ENCODE data around the gene CAV2. TPM values are rescaled to one million over a fixed set of nuclear protein-coding genes. Genes with fewer than 3 reads are reported as not detected.
A peak's percentile ranks its signal among the peaks of the same experiment; 100 is the strongest.

The CAV2 gene
- total RNA-seq, 1 donor from 2014 or later: 209 TPM

DNA sequence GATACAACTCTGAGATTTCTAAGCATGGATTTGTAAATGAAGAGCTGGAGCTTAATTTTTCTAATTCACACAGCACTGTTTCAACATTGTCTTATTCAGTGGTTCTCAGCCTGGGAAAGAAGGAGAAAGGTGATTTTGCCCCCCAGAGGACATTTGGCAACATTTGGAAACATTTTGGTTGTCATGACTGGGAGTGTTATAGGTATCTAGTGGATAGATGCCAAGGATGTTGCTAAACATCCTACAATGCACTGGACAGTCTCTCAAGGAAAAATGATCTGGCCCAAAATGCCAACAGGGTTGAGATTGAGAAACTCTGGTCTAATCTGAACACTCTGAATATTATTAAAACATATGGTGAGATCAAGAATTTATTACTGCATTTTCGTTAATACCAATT, 3.8 kb upstream of the CAV2 start:
- DNase-seq (ENCODE audit: low spot score): no peak

DNA sequence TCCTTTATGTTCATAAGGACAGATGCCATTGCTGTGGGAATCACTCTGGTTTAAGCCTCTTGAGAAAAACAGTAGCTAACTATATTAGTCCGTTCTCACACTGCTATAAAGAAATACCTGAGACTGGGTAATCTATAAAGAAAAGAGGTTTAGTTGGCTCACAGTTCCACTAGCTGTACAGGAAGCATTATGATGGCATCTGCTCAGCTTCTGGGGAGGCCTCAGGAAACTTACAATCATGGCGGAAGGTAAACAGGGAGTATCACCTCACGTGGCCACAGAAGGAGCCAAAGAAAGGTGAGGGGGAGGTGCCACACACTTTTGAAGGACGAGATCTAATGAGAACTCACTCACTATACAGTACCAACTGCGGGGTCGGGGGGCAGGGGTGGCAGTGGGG, 2.9 kb upstream of the CAV2 start:
- no peak for DNase-seq (ENCODE audit: low spot score)

DNA sequence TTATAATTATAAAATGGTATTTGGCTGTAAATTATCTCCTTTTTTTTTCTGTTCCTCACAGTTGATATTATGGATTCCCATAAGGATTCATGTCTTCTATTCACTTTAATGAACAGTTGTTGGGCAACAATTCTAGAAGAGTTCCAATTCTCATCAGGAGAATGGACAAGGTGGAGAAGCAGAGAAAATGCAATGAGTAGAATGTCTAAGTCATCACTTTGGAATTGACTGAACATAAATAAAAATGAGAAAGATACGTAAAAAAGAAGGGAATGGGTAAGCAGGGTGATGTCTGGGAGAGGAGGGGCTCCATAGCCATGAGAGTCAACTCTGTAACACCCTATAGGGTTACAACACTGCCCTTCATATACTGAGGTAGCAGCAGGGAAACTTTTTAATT, 1.8 kb upstream of the CAV2 start:
- DNase-seq (ENCODE audit: low spot score): no peak

DNA sequence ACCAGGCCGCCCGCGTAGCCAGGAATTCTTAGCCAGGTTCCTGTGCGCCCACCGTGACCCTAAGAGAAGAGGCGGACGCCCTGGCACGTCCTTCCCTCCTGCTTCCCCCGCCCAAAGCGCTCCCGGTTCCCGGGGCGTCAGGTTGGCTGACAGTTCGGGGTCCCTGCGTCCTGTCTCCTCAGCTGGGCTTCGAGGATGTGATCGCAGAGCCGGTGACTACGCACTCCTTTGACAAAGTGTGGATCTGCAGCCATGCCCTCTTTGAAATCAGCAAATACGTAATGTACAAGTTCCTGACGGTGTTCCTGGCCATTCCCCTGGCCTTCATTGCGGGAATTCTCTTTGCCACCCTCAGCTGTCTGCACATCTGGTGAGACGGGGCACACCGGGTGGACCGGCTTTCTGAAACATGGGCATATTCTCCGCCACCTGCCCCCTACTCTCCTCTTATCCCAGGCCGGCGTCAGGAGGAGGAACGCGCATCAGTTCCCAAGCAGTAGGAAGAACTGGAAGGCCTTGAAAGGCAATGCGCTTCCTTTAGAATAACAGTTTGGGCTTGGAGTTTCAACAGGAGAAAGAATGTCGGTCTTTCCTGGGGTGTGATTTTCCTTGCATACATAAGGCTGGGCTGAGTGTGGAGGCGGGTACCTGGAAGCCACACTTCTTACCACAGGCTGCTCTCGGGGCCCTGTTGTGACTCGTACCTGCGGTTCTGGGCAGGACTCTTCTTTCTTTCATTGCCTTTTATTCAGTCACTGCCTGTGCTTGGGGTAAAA, 728 bp downstream of the CAV2 start:
- peak; percentile 65 for DNase-seq (ENCODE audit: low spot score)

DNA sequence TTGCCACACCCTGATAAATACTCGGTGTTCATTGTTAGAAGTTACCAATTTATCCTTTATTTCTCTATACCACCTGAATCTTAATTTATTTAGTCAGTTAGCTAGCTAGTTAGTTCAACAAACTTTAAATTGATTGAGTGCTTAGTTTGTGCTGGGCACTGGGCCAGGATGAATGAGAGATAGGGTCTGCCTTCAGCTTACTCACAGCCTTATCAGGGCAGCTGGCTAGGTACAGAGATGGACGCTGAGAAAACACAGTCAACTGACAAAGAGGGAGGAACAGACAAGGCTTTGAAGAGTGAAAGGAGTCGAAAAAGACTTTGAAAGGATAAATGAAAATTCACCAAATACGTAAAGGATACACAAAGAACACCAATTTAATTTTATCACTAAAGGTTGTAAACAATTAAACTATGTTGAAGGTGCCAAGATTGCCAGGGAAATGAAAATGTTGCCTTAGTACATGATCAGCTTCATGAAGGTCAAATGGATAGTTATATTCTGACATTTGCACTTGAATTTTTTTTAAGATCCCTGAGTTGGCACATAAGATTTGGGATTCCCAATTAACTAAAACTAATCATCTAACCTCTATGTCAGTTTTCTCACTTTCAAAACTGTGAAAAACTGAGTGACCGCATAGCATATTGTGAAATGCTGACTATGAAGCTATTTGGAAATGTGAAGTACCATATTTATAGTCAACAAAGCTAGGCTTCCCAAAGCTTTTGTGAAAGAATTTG, 2.1 kb downstream of the CAV2 start:
- DNase-seq (ENCODE audit: low spot score): peak; percentile 57

DNA sequence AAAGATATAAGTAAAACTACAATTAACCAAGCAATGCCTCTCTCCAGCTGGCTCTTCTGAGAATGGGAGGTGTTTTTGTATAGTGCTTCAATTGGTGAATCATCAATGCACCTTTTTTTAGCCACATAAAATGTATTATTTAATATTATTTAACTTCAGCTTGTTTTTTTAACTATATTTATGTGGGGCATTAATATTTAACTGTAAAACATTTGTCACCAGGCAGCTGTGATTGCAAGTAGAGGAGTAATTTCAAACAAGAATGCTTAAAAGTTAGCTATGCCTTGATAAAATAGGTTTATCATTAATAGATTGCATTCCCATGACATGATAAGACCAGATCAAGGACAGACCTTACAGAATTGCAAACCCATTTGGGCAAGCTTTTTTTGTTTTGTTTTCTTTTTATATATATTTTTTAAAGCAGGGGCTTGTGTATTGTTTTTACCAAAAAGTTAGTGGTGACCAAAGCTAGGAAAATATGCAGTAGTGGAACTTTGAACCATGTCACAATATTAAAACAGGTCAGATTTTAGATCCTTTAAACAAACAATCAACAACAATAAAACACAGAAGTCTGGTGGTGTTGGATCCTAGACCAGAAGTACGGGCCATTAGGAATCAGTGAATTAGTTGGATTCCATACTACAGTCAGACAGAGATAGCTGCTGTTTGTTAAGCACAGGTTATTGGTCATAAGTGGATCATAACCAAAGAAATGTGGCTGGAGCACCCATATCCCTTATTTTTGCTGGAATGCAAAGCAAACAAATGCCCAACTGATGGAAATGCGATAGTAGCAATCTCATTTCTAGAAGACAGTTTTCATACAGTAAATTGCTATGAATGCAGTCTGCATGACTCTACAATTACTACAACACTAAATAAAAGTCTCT, 2.9 kb downstream of the CAV2 start:
- DNase-seq (ENCODE audit: low spot score): no peak

DNA sequence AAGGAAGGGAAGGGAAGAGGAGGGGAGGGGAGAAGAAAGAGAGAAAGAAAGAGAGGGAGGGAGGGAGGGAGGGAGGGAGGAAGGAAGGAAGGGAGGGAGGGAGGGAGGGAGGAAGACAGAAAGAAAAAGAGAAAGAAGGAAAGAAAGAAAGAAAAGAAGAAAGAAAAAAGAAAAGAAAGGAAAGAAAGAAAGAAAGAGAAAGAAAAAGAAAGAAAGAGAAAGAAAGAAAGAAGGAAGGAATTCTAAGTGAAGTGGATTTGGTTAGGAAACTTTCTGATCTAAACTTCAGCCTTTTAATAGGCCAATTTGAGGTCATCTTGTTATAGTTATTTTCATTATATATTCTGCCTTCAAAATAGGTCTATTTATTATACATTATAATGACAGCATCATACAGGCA, 4.3 kb downstream of the CAV2 start:
- DNase-seq (ENCODE audit: low spot score): no peak

DNA sequence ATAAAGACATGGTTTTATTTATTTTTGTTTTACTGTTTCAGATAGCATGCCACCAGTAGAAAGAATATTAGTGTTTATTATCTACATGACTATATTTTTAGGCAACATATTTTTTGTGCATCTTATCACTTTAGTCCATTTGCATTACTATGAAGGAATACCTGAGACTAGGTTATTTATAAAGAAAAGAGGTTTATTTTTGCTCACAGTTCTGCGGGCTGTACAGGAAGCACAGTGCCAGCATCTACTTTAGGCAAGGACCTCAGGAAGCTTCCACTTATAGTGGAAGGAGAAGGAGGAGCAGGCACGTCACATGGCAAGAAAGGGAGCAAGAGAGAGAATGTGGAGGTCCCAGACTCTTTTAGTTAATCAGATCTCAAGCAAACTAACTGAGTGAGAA, 5.7 kb downstream of the CAV2 start:
- DNase-seq (ENCODE audit: low spot score): no peak

DNA sequence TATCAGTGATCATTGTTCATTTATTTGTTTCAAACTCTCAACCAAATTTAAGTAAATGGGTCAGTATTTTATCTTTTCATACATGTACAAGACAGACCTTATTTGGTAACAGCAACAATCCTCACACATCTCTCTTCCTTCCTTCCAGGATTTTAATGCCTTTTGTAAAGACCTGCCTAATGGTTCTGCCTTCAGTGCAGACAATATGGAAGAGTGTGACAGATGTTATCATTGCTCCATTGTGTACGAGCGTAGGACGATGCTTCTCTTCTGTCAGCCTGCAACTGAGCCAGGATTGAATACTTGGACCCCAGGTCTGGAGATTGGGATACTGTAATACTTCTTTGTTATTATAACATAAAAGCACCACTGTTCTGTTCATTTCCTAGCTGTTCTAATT, 6.3 kb downstream of the CAV2 start:
- no peak for DNase-seq (ENCODE audit: low spot score)

DNA sequence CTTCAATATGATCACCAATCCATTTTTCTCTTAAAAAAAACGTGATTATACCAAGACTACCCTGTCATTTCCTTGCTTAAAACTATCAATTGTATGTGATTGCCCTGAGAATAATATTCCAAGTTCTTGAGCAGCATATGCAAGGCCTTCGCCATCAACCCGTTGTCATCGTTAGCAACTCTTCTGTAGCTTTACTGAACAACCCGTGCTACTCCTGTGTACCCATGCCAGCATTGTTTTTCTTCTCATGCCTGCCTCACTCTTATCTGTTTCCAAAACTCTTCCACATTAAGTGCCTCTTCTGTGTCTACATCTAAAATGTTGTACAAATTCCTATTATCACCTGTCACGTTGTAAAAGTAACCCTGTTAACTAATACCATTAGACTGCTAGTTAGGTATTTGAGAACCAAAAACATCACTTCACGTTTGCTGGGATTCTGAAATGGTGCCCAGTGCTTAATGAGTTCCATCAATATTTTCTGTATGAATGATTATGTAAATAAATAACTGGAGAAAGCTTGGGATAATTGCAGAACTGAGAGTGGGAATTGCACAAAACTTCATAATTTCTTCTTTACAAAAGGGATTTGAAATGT, 10.5 kb downstream of the CAV2 start:
- no peak for DNase-seq (ENCODE audit: low spot score)

DNA sequence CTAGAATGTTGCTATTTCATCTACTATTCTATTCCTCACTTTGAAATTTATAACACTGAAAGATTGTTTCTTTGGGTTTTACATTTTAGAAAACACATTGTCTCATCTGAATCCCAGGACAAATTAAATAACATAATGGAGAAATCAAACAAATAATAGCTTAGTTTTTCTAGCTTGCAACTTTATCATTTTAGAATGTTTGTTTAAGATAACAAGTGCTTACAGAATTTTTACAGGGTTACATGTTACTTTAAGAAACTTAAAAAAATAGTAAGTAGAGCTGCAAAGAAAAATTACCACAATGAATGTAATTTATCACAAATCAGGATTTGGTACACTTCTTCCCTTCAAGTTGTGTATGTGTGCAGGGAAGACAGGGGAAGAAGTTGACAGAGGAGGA, 11.3 kb downstream of the CAV2 start:
- DNase-seq (ENCODE audit: low spot score): no peak

DNA sequence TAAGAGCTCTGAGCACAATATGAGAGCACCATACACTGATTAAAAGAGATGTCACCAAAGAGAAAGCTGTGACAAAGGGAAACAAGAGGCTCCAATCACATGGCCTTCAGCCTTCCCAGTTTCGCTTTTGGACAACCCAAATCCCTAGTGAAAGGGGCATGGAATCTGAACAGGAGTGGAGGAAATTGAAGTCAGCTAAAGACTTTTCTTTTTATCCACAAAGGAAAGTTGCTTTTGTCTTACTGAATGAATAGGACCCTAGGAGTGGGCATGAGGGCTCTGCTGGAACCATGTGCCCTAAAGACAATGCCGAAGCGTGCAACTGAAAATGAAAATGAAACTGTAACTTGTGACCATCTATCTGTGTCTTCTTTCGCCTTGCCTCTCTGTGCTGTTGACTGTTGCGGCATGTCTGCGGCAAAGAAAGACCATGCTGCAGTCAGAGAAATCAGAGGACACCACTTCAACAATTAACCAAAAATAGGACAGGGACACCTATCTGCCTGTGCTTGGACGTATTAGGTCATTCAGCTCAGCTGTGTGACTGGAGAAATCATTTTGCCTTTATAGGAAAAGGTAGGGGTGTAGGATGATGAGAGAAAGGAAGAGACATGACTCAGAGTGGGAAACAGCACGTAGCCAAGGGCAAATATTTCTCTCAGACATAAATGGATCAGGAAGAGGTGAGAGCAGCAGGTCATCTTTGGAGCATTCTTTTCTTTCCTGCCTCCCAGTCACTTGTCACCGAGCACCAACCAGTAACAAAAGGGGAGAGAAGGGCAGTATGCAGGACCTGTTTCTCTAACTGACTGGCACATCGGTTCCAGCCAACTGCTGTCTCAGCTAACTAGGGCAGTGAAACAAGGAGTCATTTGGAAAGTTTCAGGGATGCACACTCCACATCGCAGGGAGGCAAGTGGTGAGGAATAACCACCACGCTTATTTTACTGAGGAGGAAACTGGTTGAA, 12.3 kb downstream of the CAV2 start:
- no peak for DNase-seq (ENCODE audit: low spot score)

DNA sequence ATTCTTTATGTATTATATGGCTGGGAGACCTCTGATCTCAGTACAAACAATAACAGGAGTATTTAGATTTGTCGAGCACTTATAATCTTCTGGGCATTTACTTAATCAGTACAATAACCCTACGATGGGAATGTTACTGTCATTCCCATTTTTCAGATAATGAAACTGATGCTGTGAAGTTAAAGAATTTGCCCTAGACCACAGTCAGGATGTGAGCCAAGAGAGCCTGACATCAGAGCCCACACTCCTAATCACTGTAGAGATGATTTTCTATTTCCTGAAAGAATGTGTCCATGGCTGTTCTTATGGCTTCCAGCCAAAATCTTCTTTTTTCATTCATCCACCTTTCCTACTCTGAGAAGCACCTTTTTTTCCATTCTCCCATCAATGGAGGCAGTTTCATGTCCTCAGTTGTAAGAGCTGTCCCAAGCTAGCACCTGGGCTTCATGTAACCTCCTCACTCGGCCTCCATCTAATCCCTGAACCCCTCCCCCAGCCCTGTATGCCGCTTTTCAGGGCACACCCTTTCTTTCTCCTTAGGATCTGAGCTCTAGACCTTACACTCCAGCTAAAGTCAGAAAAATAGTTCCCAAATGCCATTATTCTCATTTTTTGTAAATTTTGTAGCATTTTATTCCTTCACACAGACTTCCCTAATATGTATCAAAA, 13.1 kb downstream of the CAV2 start:
- DNase-seq (ENCODE audit: low spot score): no peak

DNA sequence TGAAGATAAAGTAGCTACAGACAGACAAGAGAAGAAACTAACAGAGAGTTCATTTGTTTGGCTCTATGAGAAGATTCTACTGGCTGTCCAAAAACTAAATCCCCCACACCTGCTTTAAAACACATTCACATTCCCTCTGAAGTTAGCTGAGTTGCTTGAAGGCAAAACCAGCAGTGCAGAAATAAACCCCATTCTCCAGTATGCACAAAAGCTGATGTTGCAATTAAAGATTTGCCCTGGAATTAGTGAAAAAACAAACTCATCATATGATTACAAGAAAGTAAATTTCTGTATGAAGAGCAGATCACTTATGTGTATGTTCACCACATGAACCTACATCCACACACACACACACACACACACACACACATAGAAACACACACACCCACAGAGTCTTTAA, 16.0 kb downstream of the CAV2 start:
- no peak for DNase-seq (ENCODE audit: low spot score)

DNA sequence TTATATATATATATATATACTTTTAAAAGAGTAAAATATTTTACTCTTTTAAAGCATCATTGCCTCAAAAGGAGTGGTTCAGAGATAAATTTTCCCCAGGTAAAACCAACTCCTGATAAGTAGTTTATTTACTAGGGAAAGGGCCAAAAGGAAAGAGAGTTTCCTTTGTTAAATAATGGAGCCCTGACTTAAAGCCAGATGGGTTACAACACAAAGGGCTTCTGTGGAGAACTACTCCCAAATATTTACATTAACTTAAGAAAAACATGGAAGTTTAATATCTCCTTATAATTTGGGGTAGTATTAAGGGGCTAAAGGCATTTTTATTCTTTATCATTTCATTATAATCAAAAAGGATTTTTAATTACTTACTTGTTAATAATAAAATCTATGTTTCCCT, 16.8 kb downstream of the CAV2 start:
- no peak for DNase-seq (ENCODE audit: low spot score)

DNA sequence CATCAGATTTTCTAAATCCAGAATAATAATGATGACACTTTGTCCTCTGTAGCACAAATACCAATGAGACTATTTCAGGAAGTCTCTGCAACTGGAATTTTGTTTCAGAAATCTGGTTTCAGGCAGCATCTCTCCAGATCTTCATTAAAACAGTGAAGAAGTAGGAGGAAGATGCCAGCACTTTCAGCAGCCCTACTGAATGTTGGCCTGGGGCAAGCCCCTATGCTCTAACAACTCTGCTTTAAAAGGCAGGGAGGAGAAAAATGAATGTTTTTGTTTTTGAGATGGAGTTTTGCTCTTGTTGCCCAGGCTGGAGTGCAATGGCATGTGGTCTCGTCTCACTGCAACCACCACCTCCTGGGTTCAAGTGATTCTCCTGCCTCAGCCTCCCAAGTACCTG, 18.1 kb downstream of the CAV2 start:
- DNase-seq (ENCODE audit: low spot score): no peak

DNA sequence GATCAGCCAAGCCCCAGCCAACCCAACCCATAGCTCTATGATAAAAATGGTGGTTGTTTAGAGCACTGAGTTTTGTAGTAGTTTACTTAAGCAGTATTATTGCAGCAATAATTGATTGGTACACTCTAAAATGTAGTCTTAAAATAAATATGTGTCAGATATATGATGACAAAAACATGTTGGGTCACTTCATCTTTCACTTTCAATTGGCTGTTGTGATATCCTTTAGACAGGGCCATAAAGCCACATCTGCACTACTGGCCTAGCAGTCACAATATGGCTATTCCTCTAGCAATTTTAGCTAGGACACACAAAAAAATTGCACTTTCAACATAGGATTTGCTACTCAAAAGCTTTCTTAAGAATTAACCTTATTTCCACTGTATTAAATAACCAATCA, 19.4 kb downstream of the CAV2 start:
- no peak for DNase-seq (ENCODE audit: low spot score)

DNA sequence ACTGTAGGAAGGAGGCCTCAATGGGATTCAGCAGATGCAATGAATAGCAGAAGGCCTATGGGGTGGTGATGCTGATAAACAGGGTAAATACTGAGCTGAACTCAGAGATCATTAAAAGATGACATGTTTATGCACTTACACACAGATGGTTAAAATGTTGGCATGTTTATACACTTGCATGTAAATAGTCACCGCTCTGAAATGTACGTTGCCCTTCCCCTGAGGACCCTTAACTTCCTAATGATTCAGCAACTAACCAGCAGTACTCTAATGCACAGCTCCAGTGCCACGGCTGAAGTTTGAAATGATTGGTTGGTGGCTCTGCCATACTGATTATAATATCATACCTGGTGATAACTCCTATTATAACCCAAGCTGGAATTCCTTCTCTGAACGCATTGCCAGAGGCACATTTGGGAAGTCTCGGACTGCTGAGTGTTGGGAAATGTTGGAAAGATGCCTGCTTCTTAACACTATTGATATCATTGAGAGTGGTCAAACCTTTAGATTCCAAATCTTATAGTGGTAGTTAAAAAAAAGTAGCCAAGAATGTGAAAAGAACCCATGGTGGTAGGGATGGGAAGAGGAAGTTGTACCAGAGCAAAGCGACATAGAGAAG, 21.6 kb downstream of the CAV2 start:
- DNase-seq (ENCODE audit: low spot score): no peak

DNA sequence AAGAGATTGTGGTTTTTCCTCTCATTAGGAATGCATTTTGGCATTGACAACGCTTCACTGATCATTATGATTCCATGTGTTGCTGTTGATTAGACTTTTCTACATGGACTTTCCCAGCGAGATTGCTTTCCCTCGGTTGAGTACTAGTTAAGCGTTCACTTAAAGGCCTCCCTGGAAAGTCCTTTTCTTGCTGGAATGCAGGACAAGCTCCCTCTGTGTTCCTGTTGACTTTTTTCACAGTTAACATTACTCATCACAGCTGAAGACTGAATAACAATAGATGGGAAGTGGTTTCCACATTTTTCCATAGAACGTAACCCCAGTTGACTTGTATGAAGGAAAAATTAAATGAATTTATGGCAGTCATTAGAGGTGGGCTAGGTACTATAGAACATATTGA, 22.7 kb downstream of the CAV2 start:
- DNase-seq (ENCODE audit: low spot score): no peak

DNA sequence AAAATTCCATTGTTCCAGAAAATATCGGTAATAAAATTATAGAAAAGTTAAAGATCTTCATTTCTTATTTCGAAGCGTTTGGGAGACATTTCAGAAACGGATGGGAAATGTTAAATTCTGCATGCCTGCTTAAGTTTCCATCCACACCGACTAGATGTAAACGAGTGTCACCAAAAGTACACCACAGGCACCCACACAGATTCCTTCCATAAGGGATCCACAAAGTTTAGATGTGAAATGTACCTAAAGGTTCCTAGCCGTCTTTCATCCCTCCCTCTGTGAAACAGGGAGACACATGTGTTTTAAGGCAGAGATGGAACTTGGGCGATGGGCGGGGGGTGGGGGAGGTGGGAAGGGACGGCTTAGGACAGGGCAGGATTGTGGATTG, 24.7 kb downstream of the CAV2 start:
- no peak for DNase-seq (ENCODE audit: low spot score)

Measured in umbilical cord (tissue), 2 donors.